ENCODE data around the gene EIF5.

Gene EIF5

GRCh38 chr14:103333754-103334643 lies at the start of gene EIF5:
Gene EIF5, plus strand, starts transcription at chr14:103334237. Its CDS starts 1,624 bp downstream, at chr14:103335861.
- peak within 1 kb of the TSS; percentile 95 for H3K9ac ChIP-seq (ENCODE audit: low read depth, low read length)
- H3K9me3 ChIP-seq (ENCODE audit: control insufficient read depth, insufficient read depth, low read length): no peaks in the 10 kb centered on the region
- H3K4me1 ChIP-seq (ENCODE audit: control insufficient read depth, insufficient read depth, low read length): peaks cover 15% of the 10 kb centered on the region
- peak within 1 kb of the TSS; percentile 95 for H3K4me3 ChIP-seq (ENCODE audit: low read depth, low read length)
- peaks cover 31% of the 10 kb centered on the region for H3K36me3 ChIP-seq (ENCODE audit: control insufficient read depth, insufficient read depth, low read length)
- no peaks in the 10 kb centered on the region for H3K27me3 ChIP-seq (ENCODE audit: control insufficient read depth, insufficient read depth, low read length)

GRCh38 chr14:103284574-103285467 lies 49.2 kb upstream of the EIF5 start:
- H3K27me3 ChIP-seq (ENCODE audit: control insufficient read depth, insufficient read depth, low read length): peaks cover 1% of the 10 kb centered on the region
- no peak overlapping the region for H3K9ac ChIP-seq (ENCODE audit: low read depth, low read length)
- no peaks in the 10 kb centered on the region for H3K36me3 ChIP-seq (ENCODE audit: control insufficient read depth, insufficient read depth, low read length)
- peaks cover 14% of the 10 kb centered on the region for H3K4me1 ChIP-seq (ENCODE audit: control insufficient read depth, insufficient read depth, low read length)
- no peaks in the 10 kb centered on the region for H3K9me3 ChIP-seq (ENCODE audit: control insufficient read depth, insufficient read depth, low read length)
- no peak overlapping the region for H3K4me3 ChIP-seq (ENCODE audit: low read depth, low read length)

- Histone ChIP-seq H3K4me3 (ENCODE audit: low read depth, low read length) (no peak overlapping the region), H3K27me3 (ENCODE audit: control insufficient read depth, insufficient read depth, low read length) (no peaks in the 10 kb centered on the region), H3K9ac (ENCODE audit: low read depth, low read length) (no peak overlapping the region), H3K36me3 (ENCODE audit: control insufficient read depth, insufficient read depth, low read length) (no peaks in the 10 kb centered on the region), H3K4me1 (ENCODE audit: control insufficient read depth, insufficient read depth, low read length) (peaks cover 14% of the 10 kb centered on the region), H3K9me3 (ENCODE audit: control insufficient read depth, insufficient read depth, low read length) (no peaks in the 10 kb centered on the region)
Measured at GRCh38 chr14:103286460-103286859, 47.6 kb upstream of the EIF5 start.

GRCh38 chr14:103286968-103287850 lies 46.8 kb upstream of the EIF5 start:
- peaks cover 12% of the 10 kb centered on the region for H3K4me1 ChIP-seq (ENCODE audit: control insufficient read depth, insufficient read depth, low read length)
- H3K4me3 ChIP-seq (ENCODE audit: low read depth, low read length): no peak overlapping the region
- H3K9me3 ChIP-seq (ENCODE audit: control insufficient read depth, insufficient read depth, low read length): no peaks in the 10 kb centered on the region
- no peak overlapping the region for H3K9ac ChIP-seq (ENCODE audit: low read depth, low read length)
- H3K36me3 ChIP-seq (ENCODE audit: control insufficient read depth, insufficient read depth, low read length): no peaks in the 10 kb centered on the region
- no peaks in the 10 kb centered on the region for H3K27me3 ChIP-seq (ENCODE audit: control insufficient read depth, insufficient read depth, low read length)

- Histone ChIP-seq H3K36me3 (ENCODE audit: control insufficient read depth, insufficient read depth, low read length) (no peaks in the 10 kb centered on the region), H3K9ac (ENCODE audit: low read depth, low read length) (no peak overlapping the region), H3K4me1 (ENCODE audit: control insufficient read depth, insufficient read depth, low read length) (peaks cover 12% of the 10 kb centered on the region), H3K4me3 (ENCODE audit: low read depth, low read length) (no peak overlapping the region), H3K27me3 (ENCODE audit: control insufficient read depth, insufficient read depth, low read length) (no peaks in the 10 kb centered on the region), H3K9me3 (ENCODE audit: control insufficient read depth, insufficient read depth, low read length) (no peaks in the 10 kb centered on the region)
Measured at GRCh38 chr14:103288076-103288766, 45.8 kb upstream of the EIF5 start.

- Histone ChIP-seq H3K4me1 (ENCODE audit: control insufficient read depth, insufficient read depth, low read length) (peaks cover 2% of the 10 kb centered on the region), H3K27me3 (ENCODE audit: control insufficient read depth, insufficient read depth, low read length) (no peaks in the 10 kb centered on the region), H3K4me3 (ENCODE audit: low read depth, low read length) (no peak overlapping the region), H3K36me3 (ENCODE audit: control insufficient read depth, insufficient read depth, low read length) (no peaks in the 10 kb centered on the region), H3K9ac (ENCODE audit: low read depth, low read length) (no peak overlapping the region), H3K9me3 (ENCODE audit: control insufficient read depth, insufficient read depth, low read length) (no peaks in the 10 kb centered on the region)
Measured at GRCh38 chr14:103290056-103290455, 44.0 kb upstream of the EIF5 start.

- no peaks in the 10 kb centered on the region for H3K9me3 ChIP-seq (ENCODE audit: control insufficient read depth, insufficient read depth, low read length)
- H3K9ac ChIP-seq (ENCODE audit: low read depth, low read length): no peak overlapping the region
- H3K36me3 ChIP-seq (ENCODE audit: control insufficient read depth, insufficient read depth, low read length): no peaks in the 10 kb centered on the region
- H3K27me3 ChIP-seq (ENCODE audit: control insufficient read depth, insufficient read depth, low read length): no peaks in the 10 kb centered on the region
- H3K4me1 ChIP-seq (ENCODE audit: control insufficient read depth, insufficient read depth, low read length): no peaks in the 10 kb centered on the region
- no peak overlapping the region for H3K4me3 ChIP-seq (ENCODE audit: low read depth, low read length)
Measured at GRCh38 chr14:103290494-103290893, 43.5 kb upstream of the EIF5 start.

- no peaks in the 10 kb centered on the region for H3K27me3 ChIP-seq (ENCODE audit: control insufficient read depth, insufficient read depth, low read length)
- H3K9me3 ChIP-seq (ENCODE audit: control insufficient read depth, insufficient read depth, low read length): no peaks in the 10 kb centered on the region
- no peaks in the 10 kb centered on the region for H3K36me3 ChIP-seq (ENCODE audit: control insufficient read depth, insufficient read depth, low read length)
- no peaks in the 10 kb centered on the region for H3K4me1 ChIP-seq (ENCODE audit: control insufficient read depth, insufficient read depth, low read length)
- no peak overlapping the region for H3K4me3 ChIP-seq (ENCODE audit: low read depth, low read length)
- no peak overlapping the region for H3K9ac ChIP-seq (ENCODE audit: low read depth, low read length)
Measured at GRCh38 chr14:103290961-103291360, 43.1 kb upstream of the EIF5 start.

GRCh38 chr14:103292426-103293374 lies 41.3 kb upstream of the EIF5 start:
- Histone ChIP-seq H3K9me3 (ENCODE audit: control insufficient read depth, insufficient read depth, low read length) (no peaks in the 10 kb centered on the region), H3K4me3 (ENCODE audit: low read depth, low read length) (no peak overlapping the region), H3K36me3 (ENCODE audit: control insufficient read depth, insufficient read depth, low read length) (no peaks in the 10 kb centered on the region), H3K4me1 (ENCODE audit: control insufficient read depth, insufficient read depth, low read length) (no peaks in the 10 kb centered on the region), H3K9ac (ENCODE audit: low read depth, low read length) (no peak overlapping the region), H3K27me3 (ENCODE audit: control insufficient read depth, insufficient read depth, low read length) (no peaks in the 10 kb centered on the region)

- Histone ChIP-seq H3K9ac (ENCODE audit: low read depth, low read length) (no peak overlapping the region), H3K4me3 (ENCODE audit: low read depth, low read length) (no peak overlapping the region), H3K4me1 (ENCODE audit: control insufficient read depth, insufficient read depth, low read length) (no peaks in the 10 kb centered on the region), H3K27me3 (ENCODE audit: control insufficient read depth, insufficient read depth, low read length) (no peaks in the 10 kb centered on the region), H3K36me3 (ENCODE audit: control insufficient read depth, insufficient read depth, low read length) (no peaks in the 10 kb centered on the region), H3K9me3 (ENCODE audit: control insufficient read depth, insufficient read depth, low read length) (no peaks in the 10 kb centered on the region)
Measured at GRCh38 chr14:103293465-103293864, 40.6 kb upstream of the EIF5 start.

All from iPS-15b (cell line).